SK-MEL-5 (cell line): ENCODE data around the gene KIAA1549. TPM values are rescaled to one million over a fixed set of nuclear protein-coding genes. Genes with fewer than 3 reads are reported as not detected.
"Not testable (repeated sequence)": the region's sequence is repeated elsewhere in the genome, so short reads cannot be mapped to it uniquely, and the experiment has no call there.

ENCODE experiments used
- DNase-seq: peaks from one replicate; pipeline ENCODE4 v3.0.0-alpha.2; 2016; ENCODE audit warnings: low read depth, low spot score
- in situ Hi-C: cut with HindIII; loops from 2 replicates; pipeline ENCODE4 v1.10.0; 2016; ENCODE audit warnings: low sequenced_read_pairs, high pct_unique_total_duplicates, low pct_unique_long_range_greater_than_20kb
- total RNA-seq: library from RNA; depleted of rRNA; stranded (reverse); fragments of >200 nt; shearing (Covaris generic); gene quantifications from 2 replicates; pipeline ENCODE4 v1.2.3, GENCODE V29; 2014

KIAA1549 gene
- total RNA-seq, 1 experiment from 2014 or later: 2.7 TPM

- in situ Hi-C loops: no loop called here
- no peak for DNase-seq
These were observed 26.4 kb downstream of the KIAA1549 start for GRCh38 chr7:138954545-138955475.

- DNase-seq: no peak
- in situ Hi-C loops: no loop called here
These were observed 28.4 kb downstream of the KIAA1549 start for GRCh38 chr7:138952791-138953190.

GRCh38 chr7:138951953-138952352, 29.2 kb downstream of the KIAA1549 start:
- in situ Hi-C loops: no loop called here
- no peak for DNase-seq

GRCh38 chr7:138949421-138950088, 31.6 kb downstream of the KIAA1549 start:
- DNase-seq: no peak
- in situ Hi-C loops: no loop called here

- DNase-seq: peak; percentile 60
These were observed 32.8 kb downstream of the KIAA1549 start for GRCh38 chr7:138948403-138948802.

GRCh38 chr7:138945821-138946220, 35.4 kb downstream of the KIAA1549 start:
- no peak for DNase-seq
- in situ Hi-C loops: no loop called here

More at GRCh38 chr7:138948403-138948802, 32.8 kb downstream of the KIAA1549 start:
- in situ Hi-C loops: no loop called here

GRCh38 chr7:138945154-138945553, 36.0 kb downstream of the KIAA1549 start:
- DNase-seq: no peak
- in situ Hi-C loops: no loop called here

- in situ Hi-C loops: no loop called here
- DNase-seq: no peak
These were observed 36.6 kb downstream of the KIAA1549 start for GRCh38 chr7:138944592-138944991.

GRCh38 chr7:138943061-138943460, 38.1 kb downstream of the KIAA1549 start:
- in situ Hi-C loops: no loop called here

GRCh38 chr7:138941545-138941944, 39.6 kb downstream of the KIAA1549 start:
- in situ Hi-C loops: no loop called here
- DNase-seq: no peak

More at GRCh38 chr7:138943061-138943460, 38.1 kb downstream of the KIAA1549 start:
- DNase-seq: no peak

- DNase-seq, in situ Hi-C loops: not testable (repeated sequence)
These were observed 40.6 kb downstream of the KIAA1549 start for GRCh38 chr7:138940602-138941001.

- in situ Hi-C loops: no loop called here
- no peak for DNase-seq
These were observed 43.7 kb downstream of the KIAA1549 start for GRCh38 chr7:138937484-138937883.

GRCh38 chr7:138935465-138936011, 45.7 kb downstream of the KIAA1549 start:
- DNase-seq: peak; percentile 48
- in situ Hi-C loops: no loop called here

GRCh38 chr7:138934861-138935260, 46.3 kb downstream of the KIAA1549 start:
- DNase-seq: no peak
- in situ Hi-C loops: no loop called here

- DNase-seq: no peak
- in situ Hi-C loops: no loop called here
These were observed 46.8 kb downstream of the KIAA1549 start for GRCh38 chr7:138934367-138934766.

GRCh38 chr7:138932870-138933269, 48.3 kb downstream of the KIAA1549 start:
- no peak for DNase-seq
- in situ Hi-C loops: no loop called here

GRCh38 chr7:138932427-138932826, 48.8 kb downstream of the KIAA1549 start:
- in situ Hi-C loops: no loop called here
- no peak for DNase-seq

- peak; percentile 37 for DNase-seq
- in situ Hi-C loops: no loop called here
These were observed 51.2 kb downstream of the KIAA1549 start for GRCh38 chr7:138929969-138930368.
